Breast epithelium (tissue), 3 donors: ENCODE data around the gene MITF.

Experiments
- POLR2A ChIP-seq: fragments of 450-650 bp; IDR thresholded peaks from one replicate; pipeline ENCODE4 v1.6.1; 2016; ENCODE audit warnings: antibody characterized with exemption, mild to moderate bottlenecking, moderate library complexity
- POLR2AphosphoS5 ChIP-seq, 3 donors: sonication (generic); formaldehyde crosslinking; IDR thresholded peaks; one replicate each; pipeline ENCODE4 v1.6.1; 2017; ENCODE audit warnings: antibody characterized with exemption in 3 of 3
- TF ChIP-seq, protein P1 (sequence below), 3 donors: fragments of 450-650 bp; IDR thresholded peaks; one replicate each; pipeline ENCODE4 v1.5.1; 2016 to 2017; ENCODE audit warnings: antibody characterized with exemption in 3 of 3, mild to moderate bottlenecking in 3 of 3, moderate library complexity in 3 of 3

DNA sequence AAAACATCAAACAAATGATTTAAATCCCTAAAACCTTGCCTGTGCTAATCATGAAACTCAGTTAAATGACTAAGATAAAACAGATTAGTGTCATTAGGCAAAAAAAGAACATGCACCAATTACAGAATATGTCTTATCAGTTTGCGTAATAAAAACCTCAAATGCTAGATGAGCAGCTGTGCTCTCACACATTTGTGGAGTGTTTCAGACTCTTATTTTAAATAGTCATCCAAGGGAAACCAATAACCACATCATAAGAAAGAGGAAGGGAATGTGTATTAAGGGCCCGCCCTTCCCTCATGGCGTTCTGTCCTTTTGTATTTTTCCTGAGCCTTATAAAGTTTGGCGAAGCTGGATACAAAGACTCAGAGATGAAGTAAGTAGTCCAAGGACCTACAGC, 266.8 kb downstream of the MITF start:
- TF ChIP-seq POLR2A (no peak), POLR2AphosphoS5 (IDR thresholded peaks at IDR 0.05) (no peak)
- TF ChIP-seq, protein P1, sequence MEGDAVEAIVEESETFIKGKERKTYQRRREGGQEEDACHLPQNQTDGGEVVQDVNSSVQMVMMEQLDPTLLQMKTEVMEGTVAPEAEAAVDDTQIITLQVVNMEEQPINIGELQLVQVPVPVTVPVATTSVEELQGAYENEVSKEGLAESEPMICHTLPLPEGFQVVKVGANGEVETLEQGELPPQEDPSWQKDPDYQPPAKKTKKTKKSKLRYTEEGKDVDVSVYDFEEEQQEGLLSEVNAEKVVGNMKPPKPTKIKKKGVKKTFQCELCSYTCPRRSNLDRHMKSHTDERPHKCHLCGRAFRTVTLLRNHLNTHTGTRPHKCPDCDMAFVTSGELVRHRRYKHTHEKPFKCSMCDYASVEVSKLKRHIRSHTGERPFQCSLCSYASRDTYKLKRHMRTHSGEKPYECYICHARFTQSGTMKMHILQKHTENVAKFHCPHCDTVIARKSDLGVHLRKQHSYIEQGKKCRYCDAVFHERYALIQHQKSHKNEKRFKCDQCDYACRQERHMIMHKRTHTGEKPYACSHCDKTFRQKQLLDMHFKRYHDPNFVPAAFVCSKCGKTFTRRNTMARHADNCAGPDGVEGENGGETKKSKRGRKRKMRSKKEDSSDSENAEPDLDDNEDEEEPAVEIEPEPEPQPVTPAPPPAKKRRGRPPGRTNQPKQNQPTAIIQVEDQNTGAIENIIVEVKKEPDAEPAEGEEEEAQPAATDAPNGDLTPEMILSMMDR (IDR thresholded peaks at IDR 0.05): no peak
